ENCODE data around the gene HMMR.
"Not testable (repeated sequence)": the region's sequence is repeated elsewhere in the genome, so short reads cannot be mapped to it uniquely, and the experiment has no call there.

HMMR gene, protein sequence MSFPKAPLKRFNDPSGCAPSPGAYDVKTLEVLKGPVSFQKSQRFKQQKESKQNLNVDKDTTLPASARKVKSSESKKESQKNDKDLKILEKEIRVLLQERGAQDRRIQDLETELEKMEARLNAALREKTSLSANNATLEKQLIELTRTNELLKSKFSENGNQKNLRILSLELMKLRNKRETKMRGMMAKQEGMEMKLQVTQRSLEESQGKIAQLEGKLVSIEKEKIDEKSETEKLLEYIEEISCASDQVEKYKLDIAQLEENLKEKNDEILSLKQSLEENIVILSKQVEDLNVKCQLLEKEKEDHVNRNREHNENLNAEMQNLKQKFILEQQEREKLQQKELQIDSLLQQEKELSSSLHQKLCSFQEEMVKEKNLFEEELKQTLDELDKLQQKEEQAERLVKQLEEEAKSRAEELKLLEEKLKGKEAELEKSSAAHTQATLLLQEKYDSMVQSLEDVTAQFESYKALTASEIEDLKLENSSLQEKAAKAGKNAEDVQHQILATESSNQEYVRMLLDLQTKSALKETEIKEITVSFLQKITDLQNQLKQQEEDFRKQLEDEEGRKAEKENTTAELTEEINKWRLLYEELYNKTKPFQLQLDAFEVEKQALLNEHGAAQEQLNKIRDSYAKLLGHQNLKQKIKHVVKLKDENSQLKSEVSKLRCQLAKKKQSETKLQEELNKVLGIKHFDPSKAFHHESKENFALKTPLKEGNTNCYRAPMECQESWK

DNA sequence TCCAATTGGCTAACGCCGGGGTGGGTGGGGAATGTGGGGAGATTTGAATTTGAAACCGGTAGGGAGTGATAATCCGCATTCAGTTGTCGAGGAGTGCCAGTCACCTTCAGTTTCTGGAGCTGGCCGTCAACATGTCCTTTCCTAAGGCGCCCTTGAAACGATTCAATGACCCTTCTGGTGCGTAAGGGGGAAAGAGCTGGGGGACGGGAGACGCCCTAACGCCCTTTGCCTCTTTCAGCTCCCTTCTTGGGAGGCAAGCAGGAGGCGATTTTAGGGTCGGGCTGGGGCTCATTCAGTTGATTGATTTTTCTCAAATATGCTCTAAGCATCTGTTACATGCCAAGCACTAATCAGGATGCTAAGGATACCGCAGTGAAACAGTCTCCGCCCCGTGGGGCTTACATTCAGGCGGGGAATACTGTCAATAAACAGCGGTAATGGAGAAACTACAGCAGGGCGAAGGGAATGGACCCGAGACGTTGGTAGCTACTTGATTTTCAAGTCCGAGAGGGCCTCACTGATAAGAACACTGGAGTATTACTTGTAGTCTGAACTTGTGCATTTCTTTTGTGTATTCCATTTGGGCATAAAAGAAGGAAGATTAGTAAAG, at the start of gene HMMR:
HMMR (plus strand) TSS at position 71 of the 610 bp plus-strand sequence; CDS start at position 132, 61 bp downstream.
- no peak for DNase-seq

DNA sequence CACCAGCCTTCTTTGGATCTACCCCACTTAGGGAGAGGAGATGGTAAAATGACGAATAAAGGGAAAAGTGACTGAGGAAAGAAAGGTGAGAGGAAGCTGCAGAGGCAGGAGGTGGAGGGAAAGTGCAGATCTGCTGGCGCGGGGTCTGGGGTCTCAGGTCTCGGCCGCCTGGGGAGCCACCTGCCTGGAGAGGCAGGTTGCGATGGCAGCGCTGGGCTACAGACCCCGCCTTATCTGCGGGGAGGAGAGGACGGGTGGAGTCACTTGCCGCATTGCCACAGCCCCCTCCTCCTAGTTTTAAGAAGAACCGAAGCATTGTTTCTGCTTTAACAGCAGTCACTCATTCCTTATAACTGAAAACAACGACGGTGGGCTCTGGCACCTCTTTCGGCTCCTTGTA, 44.8 kb upstream of the HMMR start:
- not testable (repeated sequence) for DNase-seq

DNA sequence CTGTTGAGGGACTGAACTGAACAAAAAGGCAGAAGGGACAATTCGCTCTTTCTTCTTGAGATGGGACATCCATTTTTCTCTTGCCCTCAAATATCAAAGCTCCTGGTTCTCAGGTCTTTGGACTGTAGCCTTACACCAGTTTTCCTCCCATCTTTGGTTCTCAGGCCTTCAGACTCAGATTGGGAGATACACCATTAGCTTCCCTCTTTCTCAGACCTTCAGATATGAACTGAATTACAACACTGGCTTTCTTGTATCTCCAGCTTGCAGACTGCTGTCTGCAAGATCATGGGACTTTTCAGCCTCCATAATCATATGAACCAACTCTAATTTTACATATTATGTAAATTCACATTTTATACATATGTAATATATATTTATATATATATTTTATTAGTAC, 35.6 kb upstream of the HMMR start:
- no peak for DNase-seq

GRCh38 chr5:163426128-163426527, 34.3 kb upstream of the HMMR start:
- not testable (repeated sequence) for DNase-seq

- DNase-seq: no peak
Measured at GRCh38 chr5:163432544-163432943, 27.9 kb upstream of the HMMR start.

DNA sequence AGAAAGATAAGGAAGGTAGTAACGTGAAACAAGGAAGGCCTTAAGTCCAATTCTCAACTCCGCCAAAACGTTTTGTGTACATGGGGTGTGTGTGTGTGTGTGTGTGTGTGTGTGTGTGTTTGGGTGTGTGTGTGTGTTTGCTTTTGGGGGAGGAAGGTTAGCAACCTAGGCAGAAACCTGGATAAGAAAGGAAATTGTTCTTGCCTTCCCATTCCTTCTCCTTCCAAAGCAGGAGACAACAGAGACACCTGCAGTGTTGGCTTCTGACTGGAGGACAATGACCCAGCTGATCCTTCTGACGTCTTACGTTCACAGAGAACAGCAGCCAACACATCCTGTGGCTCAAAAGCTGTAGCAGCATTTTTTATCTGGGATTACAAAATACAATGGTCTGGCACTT, 27.2 kb upstream of the HMMR start:
- DNase-seq: no peak

- DNase-seq: no peak
Measured at GRCh38 chr5:163434401-163434866, 26.0 kb upstream of the HMMR start.

DNA sequence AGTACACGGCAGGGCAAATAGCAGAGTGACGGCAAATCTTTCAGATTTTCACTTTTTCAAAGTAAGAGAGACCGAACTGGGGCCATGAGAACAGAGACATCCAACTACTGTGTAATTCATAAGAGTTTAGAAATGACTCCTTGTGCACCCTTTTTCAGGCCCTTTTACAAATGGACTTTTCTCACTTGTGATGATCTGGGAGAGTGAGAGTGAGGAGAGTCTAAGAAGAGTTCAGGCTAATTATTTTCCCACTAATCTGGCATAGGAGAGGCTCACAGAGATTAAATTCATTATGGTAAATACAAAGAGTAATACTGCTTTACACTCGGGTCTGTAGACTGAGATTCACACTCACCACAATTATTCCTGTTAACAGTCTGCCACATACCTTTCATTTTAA, 23.9 kb upstream of the HMMR start:
- DNase-seq: no peak

GRCh38 chr5:163437011-163437308, 23.5 kb upstream of the HMMR start:
- DNase-seq: no peak

- peak; percentile 89 for DNase-seq
Measured at GRCh38 chr5:163437309-163438182, 22.9 kb upstream of the HMMR start, which contains the start of gene CCNG1. Gene CCNG1 (plus strand): TSS chr5:163437595. CDS start chr5:163439257, 1,662 bp downstream.

GRCh38 chr5:163439092-163439425, 21.4 kb upstream of the HMMR start:
- no peak for DNase-seq

DNA sequence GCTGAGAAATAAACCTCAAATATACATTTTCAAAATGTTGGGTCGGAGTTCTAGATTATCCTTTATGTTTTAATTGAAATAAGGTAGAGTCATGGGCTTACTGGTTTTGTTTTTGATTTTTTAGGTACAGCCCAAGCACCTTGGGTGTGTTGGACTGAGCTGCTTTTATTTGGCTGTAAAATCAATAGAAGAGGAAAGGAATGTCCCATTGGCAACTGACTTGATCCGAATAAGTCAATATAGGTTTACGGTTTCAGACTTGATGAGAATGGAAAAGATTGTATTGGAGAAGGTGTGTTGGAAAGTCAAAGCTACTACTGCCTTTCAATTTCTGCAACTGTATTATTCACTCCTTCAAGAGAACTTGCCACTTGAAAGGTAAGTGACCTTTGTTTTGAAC, 19.5 kb upstream of the HMMR start:
- DNase-seq: no peak

DNA sequence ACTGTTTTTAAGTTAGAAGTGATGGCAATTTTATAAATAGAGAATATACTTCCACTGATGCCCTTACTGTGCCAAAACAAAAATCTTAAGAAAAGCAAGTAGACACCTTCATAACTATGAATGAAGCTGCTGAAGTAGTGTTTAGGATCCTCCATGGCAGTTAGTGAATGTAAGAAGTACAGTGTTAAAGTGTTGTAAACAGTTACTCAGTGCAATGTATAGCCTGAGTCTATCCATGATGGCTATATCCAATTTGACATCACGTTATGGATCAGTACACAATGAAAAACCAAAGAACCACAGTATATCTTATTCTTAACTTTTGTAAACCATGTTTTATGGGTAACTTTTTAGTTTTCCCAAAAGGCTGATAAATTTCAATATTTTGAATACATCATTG, 15.9 kb upstream of the HMMR start:
- no peak for DNase-seq

GRCh38 chr5:163445345-163445744, 15.1 kb upstream of the HMMR start:
- no peak for DNase-seq

DNA sequence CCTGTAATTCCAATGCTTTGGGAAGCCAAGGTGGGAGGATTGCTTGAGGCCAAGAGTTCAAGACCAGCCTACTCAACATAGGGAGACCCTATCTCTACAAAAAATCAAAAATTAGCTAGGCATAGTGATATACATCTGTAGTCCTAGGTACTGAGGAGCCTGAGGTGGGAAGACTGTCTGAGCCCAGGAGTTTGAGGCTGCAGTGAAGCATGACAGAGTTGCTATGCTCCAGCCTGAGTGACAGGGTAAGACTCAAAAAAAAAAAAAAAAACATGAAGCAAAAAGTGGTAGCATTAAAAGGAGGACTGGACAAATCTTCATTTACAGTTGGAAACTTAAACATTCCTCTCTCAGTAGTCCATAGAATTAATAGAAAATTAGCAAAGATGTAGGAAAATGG, 13.2 kb upstream of the HMMR start:
- no peak for DNase-seq

- DNase-seq: no peak
Measured at GRCh38 chr5:163447875-163448274, 12.6 kb upstream of the HMMR start.

DNA sequence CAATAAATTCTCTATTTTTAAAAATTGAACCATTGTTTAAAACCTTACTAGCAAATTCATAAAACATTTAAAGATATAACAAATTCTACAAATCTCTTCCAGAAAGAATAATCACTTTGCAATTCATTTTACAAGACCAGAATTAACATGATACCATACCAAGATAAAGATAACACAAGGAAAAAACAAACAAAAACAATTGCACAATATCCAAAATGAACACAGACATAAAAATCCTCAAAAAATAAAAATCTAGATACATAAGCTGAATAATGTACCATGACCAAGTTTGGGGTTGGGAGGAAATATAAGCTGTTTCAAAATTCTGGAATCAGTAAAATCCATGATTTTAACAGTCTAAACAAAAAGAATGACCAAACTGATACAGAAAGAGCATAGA, 11.9 kb upstream of the HMMR start:
- no peak for DNase-seq

GRCh38 chr5:163451489-163451888, 8.9 kb upstream of the HMMR start:
- no peak for DNase-seq

GRCh38 chr5:163453705-163454104, 6.7 kb upstream of the HMMR start:
- DNase-seq: no peak

GRCh38 chr5:163455406-163455805, 5.0 kb upstream of the HMMR start:
- not testable (repeated sequence) for DNase-seq

GRCh38 chr5:163456029-163456589, 4.3 kb upstream of the HMMR start:
- no peak for DNase-seq

- no peak for DNase-seq
Measured at GRCh38 chr5:163456840-163457239, 3.6 kb upstream of the HMMR start.

Measured in NCI-H1436 treated with DMSO at 0.1 percent for 48 hours (cell line).